ENCODE results near the gene SELENOV.

SELENOV gene

DNA sequence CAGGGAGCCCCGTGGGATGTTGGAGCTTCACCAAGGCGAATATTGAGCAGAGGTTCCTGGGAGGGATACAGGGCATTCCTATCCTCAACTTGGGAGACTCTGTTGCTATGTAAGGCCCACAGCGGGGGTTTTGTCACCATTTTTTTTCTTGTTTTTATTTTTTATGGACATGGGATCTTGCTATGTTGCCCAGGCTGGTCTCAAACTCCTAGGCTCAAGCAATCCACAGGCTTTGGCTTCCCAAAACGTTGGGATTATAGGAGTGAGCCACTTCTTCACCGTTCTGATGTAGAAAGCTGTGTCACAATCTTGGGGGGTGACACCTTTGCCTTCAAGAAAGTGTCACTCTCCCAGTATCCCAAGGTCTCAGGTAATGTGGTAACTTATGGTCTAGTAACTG lies 13.6 kb upstream of the SELENOV start:
- Mint-ChIP-seq H3K4me3 (no peak overlapping the region), H3K27me3 (peaks cover 59% of the 10 kb centered on the region), H3K36me3 (ENCODE audit: low read depth) (peaks cover under 1% of the 10 kb centered on the region), H3K27ac (no peak overlapping the region), H3K9me3 (no peaks in the 10 kb centered on the region), H3K4me1 (peaks cover 22% of the 10 kb centered on the region)
- DNase-seq (no peak), ATAC-seq (no peak)

DNA sequence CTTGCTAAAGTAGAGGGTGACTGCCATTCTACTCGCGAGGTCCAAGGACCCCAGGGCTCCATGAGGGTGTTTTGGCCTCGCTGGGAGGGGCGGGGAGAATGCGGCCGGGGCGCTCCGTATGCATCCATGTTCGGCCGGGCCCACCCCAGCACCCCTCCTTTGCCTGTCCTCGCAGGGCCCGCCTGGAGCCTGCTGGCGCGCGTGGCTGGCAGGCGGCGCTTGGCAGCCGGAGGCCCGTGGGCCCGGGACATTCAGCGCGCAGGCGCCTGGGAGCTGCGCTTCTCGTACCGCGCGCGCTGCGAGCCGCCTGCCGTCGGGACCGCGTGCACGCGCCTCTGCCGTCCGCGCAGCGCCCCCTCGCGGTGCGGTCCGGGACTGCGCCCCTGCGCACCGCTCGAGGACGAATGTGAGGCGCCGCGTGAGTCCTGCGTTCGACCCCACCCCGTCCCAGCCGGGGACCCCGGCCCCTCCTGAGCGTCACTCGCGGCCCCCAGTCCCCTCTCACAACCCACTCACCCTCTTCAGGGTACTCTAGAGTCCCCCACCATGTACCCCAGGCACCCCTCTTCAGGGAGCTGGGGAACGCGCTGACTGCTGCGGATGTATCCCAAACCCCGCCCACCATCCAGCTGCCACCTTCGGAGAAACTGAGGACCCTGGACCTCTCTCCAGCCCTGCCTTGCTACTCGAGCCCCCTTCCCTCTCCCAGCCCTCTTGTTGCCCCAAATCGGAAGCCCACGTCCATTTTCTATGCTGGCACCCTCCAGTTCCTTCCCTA lies 12.1 kb upstream of the SELENOV start:
- Mint-ChIP-seq H3K27ac (peak overlapping the region; percentile 56), H3K36me3 (ENCODE audit: low read depth) (peaks cover 2% of the 10 kb centered on the region), H3K4me1 (peaks cover 32% of the 10 kb centered on the region), H3K4me3 (peak overlapping the region; percentile 9), H3K27me3 (peaks cover 65% of the 10 kb centered on the region), H3K9me3 (no peaks in the 10 kb centered on the region)
- ATAC-seq = peak; percentile 34
- peak; percentile 82 for DNase-seq

DNA sequence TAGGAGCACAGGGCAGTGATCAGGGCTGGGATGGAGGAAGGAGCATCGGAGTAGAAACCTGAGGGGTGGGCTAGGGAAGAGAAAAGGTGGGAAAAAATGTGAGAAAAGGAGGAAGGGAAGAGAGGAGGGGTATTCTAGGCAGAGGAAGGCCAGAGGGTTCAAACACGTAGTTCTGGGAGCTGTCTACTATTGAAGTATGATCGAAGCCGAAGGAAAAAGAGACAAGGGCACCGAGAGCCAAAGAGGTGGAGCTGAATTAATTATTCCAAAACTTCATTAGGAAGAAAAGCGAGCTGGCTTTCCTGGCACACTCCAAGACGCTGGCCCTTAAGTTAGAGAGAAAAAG lies 8.4 kb upstream of the SELENOV start:
- peaks cover 2% of the 10 kb centered on the region for H3K36me3 Mint-ChIP-seq (ENCODE audit: low read depth)
- DNase-seq (no peak), ATAC-seq (no peak)
- H3K27ac Mint-ChIP-seq = no peak overlapping the region
- H3K4me3 Mint-ChIP-seq = peak overlapping the region; percentile 45
- no peaks in the 10 kb centered on the region for H3K9me3 Mint-ChIP-seq
- peaks cover 22% of the 10 kb centered on the region for H3K4me1 Mint-ChIP-seq
- H3K27me3 Mint-ChIP-seq = peaks cover 46% of the 10 kb centered on the region

DNA sequence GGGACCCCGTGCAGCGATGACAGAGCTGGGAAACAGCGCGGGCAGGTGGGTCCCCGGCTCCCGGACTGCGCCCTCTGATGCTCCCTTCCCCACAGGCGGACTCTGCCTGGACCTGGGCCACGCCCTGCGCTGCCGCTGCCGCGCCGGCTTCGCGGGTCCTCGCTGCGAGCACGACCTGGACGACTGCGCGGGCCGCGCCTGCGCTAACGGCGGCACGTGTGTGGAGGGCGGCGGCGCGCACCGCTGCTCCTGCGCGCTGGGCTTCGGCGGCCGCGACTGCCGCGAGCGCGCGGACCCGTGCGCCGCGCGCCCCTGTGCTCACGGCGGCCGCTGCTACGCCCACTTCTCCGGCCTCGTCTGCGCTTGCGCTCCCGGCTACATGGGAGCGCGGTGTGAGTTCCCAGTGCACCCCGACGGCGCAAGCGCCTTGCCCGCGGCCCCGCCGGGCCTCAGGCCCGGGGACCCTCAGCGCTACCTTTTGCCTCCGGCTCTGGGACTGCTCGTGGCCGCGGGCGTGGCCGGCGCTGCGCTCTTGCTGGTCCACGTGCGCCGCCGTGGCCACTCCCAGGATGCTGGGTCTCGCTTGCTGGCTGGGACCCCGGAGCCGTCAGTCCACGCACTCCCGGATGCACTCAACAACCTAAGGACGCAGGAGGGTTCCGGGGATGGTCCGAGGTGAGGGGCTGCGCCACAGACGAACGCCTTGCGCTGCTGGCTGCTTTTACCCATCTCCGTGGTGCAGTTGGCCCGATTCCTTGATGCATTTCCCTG lies 7.8 kb upstream of the SELENOV start:
- Mint-ChIP-seq H3K9me3 (no peaks in the 10 kb centered on the region), H3K27me3 (peaks cover 48% of the 10 kb centered on the region), H3K36me3 (ENCODE audit: low read depth) (peaks cover 2% of the 10 kb centered on the region), H3K27ac (peak overlapping the region; percentile 42), H3K4me3 (peak overlapping the region; percentile 80), H3K4me1 (peaks cover 22% of the 10 kb centered on the region)
- DNase-seq (peak; percentile 70), ATAC-seq (peak; percentile 85)

DNA sequence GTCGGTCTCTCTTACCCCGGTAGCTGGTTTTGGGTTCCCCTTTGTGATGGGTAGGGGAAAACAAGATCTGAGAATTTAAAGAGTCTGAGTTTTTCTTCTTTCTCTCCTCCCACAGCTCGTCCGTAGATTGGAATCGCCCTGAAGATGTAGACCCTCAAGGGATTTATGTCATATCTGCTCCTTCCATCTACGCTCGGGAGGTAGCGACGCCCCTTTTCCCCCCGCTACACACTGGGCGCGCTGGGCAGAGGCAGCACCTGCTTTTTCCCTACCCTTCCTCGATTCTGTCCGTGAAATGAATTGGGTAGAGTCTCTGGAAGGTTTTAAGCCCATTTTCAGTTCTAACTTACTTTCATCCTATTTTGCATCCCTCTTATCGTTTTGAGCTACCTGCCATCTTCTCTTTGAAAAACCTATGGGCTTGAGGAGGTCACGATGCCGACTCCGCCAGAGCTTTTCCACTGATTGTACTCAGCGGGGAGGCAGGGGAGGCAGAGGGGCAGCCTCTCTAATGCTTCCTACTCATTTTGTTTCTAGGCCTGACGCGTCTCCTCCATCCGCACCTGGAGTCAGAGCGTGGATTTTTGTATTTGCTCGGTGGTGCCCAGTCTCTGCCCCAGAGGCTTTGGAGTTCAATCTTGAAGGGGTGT lies 7.1 kb upstream of the SELENOV start:
- peak overlapping the region; percentile 42 for H3K27ac Mint-ChIP-seq
- peaks cover 2% of the 10 kb centered on the region for H3K36me3 Mint-ChIP-seq (ENCODE audit: low read depth)
- ATAC-seq (no peak), DNase-seq (no peak)
- H3K27me3 Mint-ChIP-seq = peaks cover 49% of the 10 kb centered on the region
- H3K9me3 Mint-ChIP-seq = no peaks in the 10 kb centered on the region
- H3K4me3 Mint-ChIP-seq = peak overlapping the region; percentile 80
- H3K4me1 Mint-ChIP-seq = peaks cover 22% of the 10 kb centered on the region

DNA sequence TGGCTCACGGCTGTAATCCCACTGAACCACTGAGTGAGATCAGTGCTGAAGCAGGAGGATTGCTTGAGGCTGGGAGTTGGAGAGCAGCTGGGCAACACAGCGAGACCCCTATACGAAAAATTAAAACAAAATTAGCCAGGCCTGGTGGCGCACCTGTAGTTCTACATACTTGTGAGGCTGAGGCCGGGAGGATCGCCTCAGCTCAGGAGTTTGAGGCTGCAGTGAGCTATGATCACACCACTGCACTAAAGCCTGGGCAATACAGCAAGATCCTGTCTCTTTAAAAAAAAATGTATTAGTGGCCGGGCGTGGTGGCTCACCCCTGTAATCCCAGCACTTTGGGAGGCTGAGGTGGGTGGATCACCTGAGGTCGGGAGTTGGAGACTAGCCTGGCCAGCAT lies 6.3 kb upstream of the SELENOV start:
- H3K36me3 Mint-ChIP-seq (ENCODE audit: low read depth) = peaks cover 2% of the 10 kb centered on the region
- peaks cover 51% of the 10 kb centered on the region for H3K27me3 Mint-ChIP-seq
- peaks cover 19% of the 10 kb centered on the region for H3K4me1 Mint-ChIP-seq
- no peaks in the 10 kb centered on the region for H3K9me3 Mint-ChIP-seq
- ATAC-seq (no peak), DNase-seq (no peak)
- no peak overlapping the region for H3K4me3 Mint-ChIP-seq
- no peak overlapping the region for H3K27ac Mint-ChIP-seq

DNA sequence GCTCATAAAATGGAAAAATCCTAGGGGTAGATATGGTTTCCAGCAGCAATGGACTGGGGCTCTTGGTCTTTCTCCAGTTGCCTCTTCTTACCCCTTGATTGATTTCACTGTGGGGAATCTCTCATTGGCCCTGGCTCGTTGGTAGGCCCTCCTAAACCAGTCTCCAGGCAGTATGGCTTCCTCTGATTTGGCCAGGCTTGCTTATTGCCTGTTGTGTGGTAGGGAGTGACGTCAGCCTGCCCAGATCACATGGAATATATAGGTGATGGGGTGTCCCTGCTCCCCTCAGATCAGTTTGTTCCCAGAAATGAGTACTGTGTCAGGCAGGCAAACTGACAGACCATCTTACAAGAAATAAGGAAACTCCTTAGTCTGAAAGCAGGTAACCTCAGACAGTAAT lies 5.7 kb upstream of the SELENOV start:
- no peak overlapping the region for H3K27ac Mint-ChIP-seq
- no peak for ATAC-seq
- peaks cover 52% of the 10 kb centered on the region for H3K27me3 Mint-ChIP-seq
- H3K9me3 Mint-ChIP-seq = no peaks in the 10 kb centered on the region
- no peak overlapping the region for H3K4me3 Mint-ChIP-seq
- peaks cover 19% of the 10 kb centered on the region for H3K4me1 Mint-ChIP-seq
- no peak for DNase-seq
- peaks cover 2% of the 10 kb centered on the region for H3K36me3 Mint-ChIP-seq (ENCODE audit: low read depth)

DNA sequence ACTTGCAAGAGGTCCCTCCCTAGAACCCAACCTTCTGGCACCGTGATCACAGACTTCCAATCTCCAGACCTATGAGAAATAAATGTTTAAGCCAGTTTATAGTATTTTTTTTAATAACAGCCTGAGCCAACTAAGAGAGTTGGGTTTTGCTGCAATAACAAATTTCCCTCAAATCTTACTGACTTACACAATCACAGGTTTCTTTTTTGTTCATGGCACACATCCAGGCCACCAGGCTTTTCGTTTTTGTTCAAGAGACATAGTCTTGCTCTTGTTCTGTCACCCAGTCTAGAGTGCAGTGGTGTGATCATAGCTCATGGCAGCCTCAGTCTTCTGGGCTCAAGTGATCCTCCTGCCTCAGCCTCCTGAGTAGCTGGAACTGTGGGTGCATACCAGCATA lies 2.0 kb upstream of the SELENOV start:
- Mint-ChIP-seq H3K27ac (no peak overlapping the region), H3K36me3 (ENCODE audit: low read depth) (no peaks in the 10 kb centered on the region), H3K27me3 (peaks cover 56% of the 10 kb centered on the region), H3K4me3 (no peak overlapping the region), H3K9me3 (no peaks in the 10 kb centered on the region), H3K4me1 (peaks cover 13% of the 10 kb centered on the region)
- no peak for ATAC-seq
- DNase-seq = no peak

DNA sequence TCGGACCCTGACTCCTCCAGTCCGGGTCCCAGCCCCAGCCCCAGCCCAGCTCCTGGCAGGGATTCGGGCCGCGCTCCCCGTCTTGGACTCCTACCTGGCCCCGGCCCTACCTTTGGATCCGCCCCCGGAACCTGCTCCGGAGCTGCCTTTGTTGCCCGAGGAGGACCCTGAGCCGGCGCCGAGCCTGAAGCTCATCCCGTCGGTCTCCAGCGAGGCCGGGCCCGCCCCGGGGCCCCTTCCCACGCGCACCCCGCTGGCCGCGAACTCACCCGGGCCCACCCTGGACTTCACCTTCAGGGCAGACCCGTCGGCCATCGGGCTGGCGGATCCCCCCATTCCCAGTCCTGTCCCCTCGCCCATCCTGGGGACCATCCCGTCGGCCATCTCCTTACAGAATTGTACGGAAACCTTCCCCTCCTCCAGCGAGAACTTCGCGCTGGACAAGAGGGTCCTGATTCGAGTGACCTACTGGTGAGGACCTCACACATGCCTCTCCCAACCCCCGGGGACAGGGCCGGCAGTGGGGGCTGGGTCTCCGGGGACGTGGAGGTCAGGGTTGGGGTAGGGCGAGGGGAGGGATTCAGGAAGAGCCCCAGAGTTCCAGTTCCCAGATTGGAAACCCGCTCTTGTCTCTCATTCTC lies 732 bp downstream of the SELENOV start:
- Mint-ChIP-seq H3K4me3 (peak overlapping the region; percentile 64), H3K27ac (no peak overlapping the region), H3K9me3 (no peaks in the 10 kb centered on the region), H3K4me1 (peaks cover 8% of the 10 kb centered on the region), H3K36me3 (ENCODE audit: low read depth) (no peaks in the 10 kb centered on the region), H3K27me3 (peaks cover 45% of the 10 kb centered on the region)
- ATAC-seq (no peak), DNase-seq (no peak)

DNA sequence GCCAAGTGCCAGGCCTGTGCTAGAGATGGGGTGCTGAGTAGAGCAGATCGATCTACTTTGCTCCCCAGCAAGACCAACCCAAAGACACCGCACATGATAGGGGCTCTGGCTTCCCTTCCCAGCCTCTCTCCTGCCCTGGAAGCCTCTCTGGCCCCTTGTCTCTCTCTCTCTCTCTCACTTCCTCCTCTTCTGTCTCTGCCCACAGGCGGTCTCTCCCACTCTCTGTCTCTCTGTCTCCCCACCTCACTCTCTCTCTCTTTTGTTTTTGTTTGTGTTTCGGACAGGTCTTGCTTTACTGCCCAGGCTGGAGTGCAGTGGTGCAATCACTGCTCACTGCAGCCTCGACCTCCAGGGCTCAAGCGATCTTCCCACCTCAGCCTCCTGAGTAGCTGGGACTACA lies 1.3 kb downstream of the SELENOV start:
- Mint-ChIP-seq H3K27ac (no peak overlapping the region), H3K4me3 (peak overlapping the region; percentile 19)

DNA sequence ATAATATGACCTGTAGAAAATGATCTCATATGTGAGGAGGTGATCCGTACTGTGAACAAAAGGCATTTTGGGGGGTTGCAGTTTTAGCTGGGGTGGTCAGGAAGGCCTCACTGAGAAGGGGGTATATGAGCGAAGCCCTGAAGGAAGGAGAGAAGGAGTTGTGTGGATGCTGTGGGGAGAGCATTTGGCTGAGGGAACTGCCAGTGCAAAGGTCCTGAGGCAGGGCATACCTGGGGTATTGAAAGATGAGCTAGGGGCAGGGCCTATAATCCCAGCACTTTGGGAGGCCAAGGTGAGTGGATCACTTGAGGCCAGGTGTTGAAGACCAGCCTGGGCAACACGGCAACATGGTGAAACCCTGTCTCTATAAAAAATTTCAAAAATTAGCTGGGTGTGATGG lies 2.5 kb downstream of the SELENOV start:
- H3K27ac Mint-ChIP-seq = peak overlapping the region; percentile 41
- ATAC-seq = no peak
- DNase-seq = no peak
- no peak overlapping the region for H3K4me3 Mint-ChIP-seq
- H3K36me3 Mint-ChIP-seq (ENCODE audit: low read depth) = no peaks in the 10 kb centered on the region
- H3K9me3 Mint-ChIP-seq = no peaks in the 10 kb centered on the region
- peaks cover 15% of the 10 kb centered on the region for H3K4me1 Mint-ChIP-seq
- peaks cover 42% of the 10 kb centered on the region for H3K27me3 Mint-ChIP-seq

More for the DNA sequence above, 1.3 kb downstream of the SELENOV start:
- ATAC-seq (no peak), DNase-seq (no peak)
- H3K27me3 Mint-ChIP-seq = peaks cover 45% of the 10 kb centered on the region
- H3K9me3 Mint-ChIP-seq = no peaks in the 10 kb centered on the region
- H3K4me1 Mint-ChIP-seq = peaks cover 11% of the 10 kb centered on the region
- no peaks in the 10 kb centered on the region for H3K36me3 Mint-ChIP-seq (ENCODE audit: low read depth)

DNA sequence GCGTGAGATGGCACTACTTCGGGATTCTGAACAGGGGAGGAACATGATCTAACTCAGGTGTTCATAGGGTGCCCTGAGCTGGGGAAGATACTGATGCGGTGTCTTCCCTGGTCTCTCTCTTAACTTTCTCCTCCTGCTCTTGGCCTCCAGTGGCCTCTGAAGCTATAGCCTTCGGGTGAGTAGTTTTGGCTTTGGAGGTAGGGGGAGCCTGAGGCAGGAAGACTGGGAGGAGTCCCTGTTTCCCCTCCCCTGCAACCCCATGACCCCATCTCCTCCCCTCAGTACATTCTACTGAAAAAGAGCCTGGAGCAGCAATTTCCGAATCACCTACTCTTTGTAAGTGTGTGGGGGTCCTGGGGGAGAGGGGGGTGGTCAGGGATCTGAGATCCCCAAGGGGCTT lies 3.5 kb downstream of the SELENOV start:
- DNase-seq (no peak), ATAC-seq (no peak)
- H3K27me3 Mint-ChIP-seq = peaks cover 35% of the 10 kb centered on the region
- H3K27ac Mint-ChIP-seq = no peak overlapping the region
- no peak overlapping the region for H3K4me3 Mint-ChIP-seq
- H3K4me1 Mint-ChIP-seq = peaks cover 15% of the 10 kb centered on the region
- no peaks in the 10 kb centered on the region for H3K9me3 Mint-ChIP-seq
- no peaks in the 10 kb centered on the region for H3K36me3 Mint-ChIP-seq (ENCODE audit: low read depth)

DNA sequence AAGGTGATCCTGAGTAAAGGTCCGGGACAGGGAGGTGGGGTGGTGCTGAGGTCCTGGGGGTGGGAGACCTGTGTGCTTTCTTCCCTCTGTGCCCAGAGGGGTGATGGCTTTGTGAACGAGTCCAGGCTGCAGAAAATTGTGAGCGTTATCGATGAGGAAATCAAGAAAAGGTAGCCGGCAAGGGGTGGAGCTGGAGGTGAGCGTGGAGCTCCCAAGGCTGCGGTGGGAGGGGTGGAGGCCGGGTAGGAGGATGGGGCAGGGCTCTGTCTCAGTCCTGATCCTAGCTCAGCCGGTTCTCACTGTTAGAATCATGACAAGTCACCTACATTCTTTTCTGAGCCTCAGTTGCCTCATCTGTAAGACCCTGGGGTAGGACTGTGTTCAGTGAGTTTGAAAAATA lies 4.0 kb downstream of the SELENOV start:
- no peak overlapping the region for H3K4me3 Mint-ChIP-seq
- ATAC-seq (no peak), DNase-seq (no peak)
- H3K9me3 Mint-ChIP-seq = no peaks in the 10 kb centered on the region
- peaks cover 29% of the 10 kb centered on the region for H3K27me3 Mint-ChIP-seq
- H3K36me3 Mint-ChIP-seq (ENCODE audit: low read depth) = no peaks in the 10 kb centered on the region
- peaks cover 15% of the 10 kb centered on the region for H3K4me1 Mint-ChIP-seq
- H3K27ac Mint-ChIP-seq = no peak overlapping the region

DNA sequence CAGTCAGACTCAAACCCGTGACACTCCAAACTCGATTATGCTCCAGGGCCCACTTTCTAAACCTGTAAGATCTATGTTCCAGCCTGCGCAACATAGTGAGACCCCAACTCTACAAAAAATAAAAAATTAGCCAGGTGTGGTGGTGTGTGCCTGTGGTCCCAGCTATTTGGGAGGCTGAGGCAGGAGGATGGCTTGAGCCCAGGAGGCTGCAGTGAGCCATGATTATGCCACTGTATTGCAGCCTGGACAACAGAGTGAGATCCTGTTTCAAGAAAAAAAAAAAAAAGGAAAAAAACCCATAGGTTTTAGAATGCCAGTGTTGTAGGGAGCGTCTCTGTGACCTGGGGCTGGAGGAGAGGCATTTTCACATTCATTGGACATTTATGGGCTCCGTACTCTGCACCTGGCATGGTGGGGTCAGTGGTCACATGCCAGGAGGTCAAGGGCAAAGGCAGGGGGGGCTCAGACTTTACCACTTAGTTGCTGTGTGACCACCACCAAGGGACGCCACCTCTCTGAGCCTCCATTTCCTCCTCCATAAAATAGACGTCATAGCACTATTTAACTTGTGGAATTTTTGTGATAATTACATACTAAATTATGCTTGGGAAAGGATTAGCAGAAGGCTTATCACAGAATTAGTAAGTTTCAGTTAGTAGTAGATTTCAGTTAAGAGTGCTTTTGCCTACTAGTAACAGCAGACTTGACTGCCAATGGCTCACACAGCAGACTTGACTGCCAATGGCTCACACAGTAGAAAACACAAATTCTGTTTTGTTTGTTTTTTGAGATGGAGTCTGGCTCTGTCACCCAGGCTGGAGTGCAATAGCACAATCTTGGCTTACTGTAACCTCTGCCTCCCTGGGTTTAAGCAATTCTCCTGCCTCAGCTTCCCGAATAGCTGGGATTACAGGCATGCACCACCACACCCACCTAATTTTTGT lies 5.9 kb downstream of the SELENOV start:
- Mint-ChIP-seq H3K36me3 (ENCODE audit: low read depth) (no peaks in the 10 kb centered on the region), H3K27me3 (peaks cover 13% of the 10 kb centered on the region), H3K9me3 (no peaks in the 10 kb centered on the region), H3K4me1 (peaks cover 14% of the 10 kb centered on the region), H3K27ac (no peak overlapping the region), H3K4me3 (no peak overlapping the region)
- DNase-seq = no peak
- no peak for ATAC-seq

All from activated naive CD8-positive, alpha-beta T cell treated with anti-CD3 and anti-CD28 coated beads, Interleukin-2, amount 50 U/mL, for 24 hours (primary cell).